ENCODE measurements around the gene PPTC7.

PPTC7 gene

GRCh38 chr12:110613771-110614684 is 30.9 kb upstream of the PPTC7 start, which contains the start of gene TCTN1:
Gene TCTN1 (plus strand): TSS chr12:110614129. CDS start chr12:110614183, 54 bp downstream.
- peaks cover 28% of the 10 kb centered on the region for H3F3A ChIP-seq (ENCODE audit: control insufficient read depth, insufficient read depth)
- H4K20me1 ChIP-seq (ENCODE audit: control insufficient read depth, insufficient read depth, low read depth, low read length): no peaks in the 10 kb centered on the region
- H3K27me3 ChIP-seq (ENCODE audit: control insufficient read depth, low read length): no peaks in the 10 kb centered on the region
- H3K9me2 ChIP-seq (replicated peaks; ENCODE audit: control insufficient read depth, low read length): no peaks in the 10 kb centered on the region
- TF ChIP-seq CTCF (IDR thresholded peaks at IDR 0.05; ENCODE audit: low read depth, low read length, poor library complexity, severe bottlenecking) (no peak), EZH2phosphoT487 (IDR thresholded peaks at IDR 0.05; ENCODE audit: borderline replicate concordance, low read length) (no peak)
- H3K4me3 ChIP-seq (ENCODE audit: low read length): peak within 1 kb of the TSS; percentile 86
- H3K4me1 ChIP-seq (ENCODE audit: control insufficient read depth, low read length): peaks cover 76% of the 10 kb centered on the region
- H3K36me3 ChIP-seq (ENCODE audit: control insufficient read depth, low read length): no peaks in the 10 kb centered on the region
- H3K4me2 ChIP-seq (ENCODE audit: low read length): peak within 1 kb of the TSS; percentile 96
- peaks cover 7% of the 10 kb centered on the region for H3K79me2 ChIP-seq (ENCODE audit: control insufficient read depth, low read length)
- H3K9me3 ChIP-seq (ENCODE audit: control insufficient read depth, insufficient read depth, low read length): no peaks in the 10 kb centered on the region
- H3K27ac ChIP-seq (ENCODE audit: low read depth, low read length): peak within 1 kb of the TSS; percentile 77

GRCh38 chr12:110613071-110613770 is 30.1 kb upstream of the PPTC7 start:
- no peaks in the 10 kb centered on the region for H3K9me2 ChIP-seq (replicated peaks; ENCODE audit: control insufficient read depth, low read length)
- peaks cover 28% of the 10 kb centered on the region for H3F3A ChIP-seq (ENCODE audit: control insufficient read depth, insufficient read depth)
- H3K36me3 ChIP-seq (ENCODE audit: control insufficient read depth, low read length): no peaks in the 10 kb centered on the region
- H3K4me1 ChIP-seq (ENCODE audit: control insufficient read depth, low read length): peaks cover 84% of the 10 kb centered on the region
- H3K4me3 ChIP-seq (ENCODE audit: low read length): peak overlapping the region; percentile 86
- H3K27ac ChIP-seq (ENCODE audit: low read depth, low read length): peak overlapping the region; percentile 77
- no peaks in the 10 kb centered on the region for H4K20me1 ChIP-seq (ENCODE audit: control insufficient read depth, insufficient read depth, low read depth, low read length)
- TF ChIP-seq CTCF (IDR thresholded peaks at IDR 0.05; ENCODE audit: low read depth, low read length, poor library complexity, severe bottlenecking) (no peak), EZH2phosphoT487 (IDR thresholded peaks at IDR 0.05; ENCODE audit: borderline replicate concordance, low read length) (no peak)
- peaks cover 7% of the 10 kb centered on the region for H3K79me2 ChIP-seq (ENCODE audit: control insufficient read depth, low read length)
- peak overlapping the region; percentile 96 for H3K4me2 ChIP-seq (ENCODE audit: low read length)
- H3K27me3 ChIP-seq (ENCODE audit: control insufficient read depth, low read length): no peaks in the 10 kb centered on the region
- H3K9me3 ChIP-seq (ENCODE audit: control insufficient read depth, insufficient read depth, low read length): no peaks in the 10 kb centered on the region

- H3K36me3 ChIP-seq (ENCODE audit: control insufficient read depth, low read length): no peaks in the 10 kb centered on the region
- peaks cover 75% of the 10 kb centered on the region for H3K4me1 ChIP-seq (ENCODE audit: control insufficient read depth, low read length)
- no peaks in the 10 kb centered on the region for H3K27me3 ChIP-seq (ENCODE audit: control insufficient read depth, low read length)
- peaks cover 17% of the 10 kb centered on the region for H3F3A ChIP-seq (ENCODE audit: control insufficient read depth, insufficient read depth)
- no peaks in the 10 kb centered on the region for H3K9me2 ChIP-seq (replicated peaks; ENCODE audit: control insufficient read depth, low read length)
- TF ChIP-seq CTCF (IDR thresholded peaks at IDR 0.05; ENCODE audit: low read depth, low read length, poor library complexity, severe bottlenecking) (no peak), EZH2phosphoT487 (IDR thresholded peaks at IDR 0.05; ENCODE audit: borderline replicate concordance, low read length) (no peak)
- H3K4me3 ChIP-seq (ENCODE audit: low read length): peak overlapping the region; percentile 73
- no peaks in the 10 kb centered on the region for H3K79me2 ChIP-seq (ENCODE audit: control insufficient read depth, low read length)
- peak overlapping the region; percentile 96 for H3K27ac ChIP-seq (ENCODE audit: low read depth, low read length)
- H3K9me3 ChIP-seq (ENCODE audit: control insufficient read depth, insufficient read depth, low read length): no peaks in the 10 kb centered on the region
- no peaks in the 10 kb centered on the region for H4K20me1 ChIP-seq (ENCODE audit: control insufficient read depth, insufficient read depth, low read depth, low read length)
- peak overlapping the region; percentile 78 for H3K4me2 ChIP-seq (ENCODE audit: low read length)
These were observed 23.1 kb upstream of the PPTC7 start for GRCh38 chr12:110606253-110606611.

All from DOHH2 (cell line).